T follicular helper cell (primary cell): ENCODE measurements around the gene NFKBIE.
A peak's percentile ranks its signal among the peaks of the same experiment; 100 is the strongest.

Source experiments
- DNase-seq: peaks from one replicate; pipeline ENCODE4 v3.0.0-alpha.2; 2020; ENCODE audit warnings: low read depth

The NFKBIE gene

DNA sequence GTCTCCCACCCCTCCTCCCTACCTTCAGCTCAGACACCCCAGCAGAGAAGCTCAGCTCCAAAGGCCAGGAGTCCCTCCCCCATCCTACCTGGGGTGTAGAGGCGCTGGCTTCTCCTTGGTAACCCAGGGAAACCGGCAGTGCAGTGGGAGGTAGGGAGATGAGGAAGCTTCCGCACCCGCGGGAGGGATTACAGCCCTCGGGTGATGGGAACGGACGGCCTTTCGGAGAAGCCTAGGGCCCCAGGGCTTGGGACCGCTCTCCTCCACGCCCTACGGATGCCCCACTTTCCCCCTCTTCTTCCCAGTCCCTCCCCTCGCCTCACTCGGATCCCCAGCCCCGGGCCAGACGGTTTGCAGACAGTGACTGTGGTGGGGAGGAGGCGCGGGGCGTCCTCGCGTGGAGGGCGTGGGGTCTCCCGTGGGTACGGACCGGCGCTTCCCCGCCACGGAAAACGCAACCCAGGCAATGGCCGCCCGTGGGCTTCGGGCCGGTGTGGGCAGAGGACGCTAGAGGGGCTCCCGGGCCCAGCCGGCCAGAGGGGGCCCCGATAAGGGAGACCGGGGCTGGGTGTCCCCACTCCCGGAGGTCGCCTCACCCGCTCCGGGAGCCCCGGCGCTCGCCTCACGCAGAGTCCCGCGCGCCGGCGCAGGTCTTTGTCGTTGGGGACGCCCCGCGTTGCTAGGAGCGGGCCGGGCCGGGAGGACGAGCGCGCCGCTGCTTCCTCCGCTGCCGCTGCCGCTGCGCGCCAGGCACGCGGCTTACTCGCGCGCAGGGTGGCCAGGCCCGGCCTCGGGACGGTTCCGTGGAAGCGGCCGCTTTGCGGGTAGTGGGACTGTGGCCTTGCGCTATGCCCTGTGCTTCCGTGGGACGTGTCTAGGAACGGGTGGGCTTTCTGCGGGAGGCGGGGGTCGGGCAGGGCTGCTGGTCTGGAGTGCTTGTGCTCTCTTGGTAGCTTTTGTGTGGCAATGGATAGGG lies 32.0 kb upstream of the NFKBIE start:
- DNase-seq, result peak; percentile 30

DNA sequence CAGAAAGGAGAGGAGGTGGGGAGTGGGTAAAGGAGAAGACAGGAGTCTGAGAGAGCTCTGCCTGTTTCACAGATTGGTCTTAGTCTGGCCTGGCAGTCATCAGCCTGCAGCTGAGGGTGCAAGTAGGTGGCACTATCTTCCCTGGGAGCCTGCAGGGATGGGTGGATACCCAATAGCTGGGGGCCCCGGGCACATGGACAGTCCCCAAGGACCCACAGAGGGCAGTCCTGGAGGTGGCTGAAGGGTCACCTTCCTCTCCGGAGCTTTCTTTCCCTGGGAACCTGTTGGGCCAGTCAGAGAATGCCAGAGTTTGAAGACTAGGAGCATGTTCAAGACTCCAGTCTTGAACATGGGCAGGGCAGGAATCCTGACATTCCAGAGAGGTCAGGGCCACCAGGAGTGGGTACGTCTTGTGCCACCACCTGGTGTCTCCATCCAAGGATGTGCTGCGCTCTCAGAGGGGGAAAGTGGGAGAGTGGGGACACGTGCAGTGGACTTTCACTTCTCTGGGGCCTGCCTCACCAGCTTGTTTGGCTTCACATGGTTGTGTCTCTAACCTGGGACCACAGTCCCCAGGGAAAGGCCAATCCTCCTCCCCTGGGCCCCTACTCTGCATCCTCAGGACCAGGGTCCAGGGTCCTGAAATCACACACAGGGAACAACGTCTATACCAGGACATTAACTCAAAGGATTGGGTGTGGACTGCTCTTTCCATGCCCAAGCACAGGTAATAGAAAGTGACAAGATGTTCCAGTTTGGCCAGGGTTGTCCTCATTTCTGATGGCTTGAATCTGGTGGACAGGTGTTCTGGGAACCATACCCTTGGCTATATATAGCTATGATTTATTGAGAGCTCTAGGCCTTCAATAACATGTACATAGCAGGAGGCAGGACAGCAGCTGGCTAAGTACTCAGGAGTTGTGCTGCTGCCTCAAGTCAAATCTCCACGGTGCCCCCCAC lies 29.8 kb upstream of the NFKBIE start:
- DNase-seq, result no peak

DNA sequence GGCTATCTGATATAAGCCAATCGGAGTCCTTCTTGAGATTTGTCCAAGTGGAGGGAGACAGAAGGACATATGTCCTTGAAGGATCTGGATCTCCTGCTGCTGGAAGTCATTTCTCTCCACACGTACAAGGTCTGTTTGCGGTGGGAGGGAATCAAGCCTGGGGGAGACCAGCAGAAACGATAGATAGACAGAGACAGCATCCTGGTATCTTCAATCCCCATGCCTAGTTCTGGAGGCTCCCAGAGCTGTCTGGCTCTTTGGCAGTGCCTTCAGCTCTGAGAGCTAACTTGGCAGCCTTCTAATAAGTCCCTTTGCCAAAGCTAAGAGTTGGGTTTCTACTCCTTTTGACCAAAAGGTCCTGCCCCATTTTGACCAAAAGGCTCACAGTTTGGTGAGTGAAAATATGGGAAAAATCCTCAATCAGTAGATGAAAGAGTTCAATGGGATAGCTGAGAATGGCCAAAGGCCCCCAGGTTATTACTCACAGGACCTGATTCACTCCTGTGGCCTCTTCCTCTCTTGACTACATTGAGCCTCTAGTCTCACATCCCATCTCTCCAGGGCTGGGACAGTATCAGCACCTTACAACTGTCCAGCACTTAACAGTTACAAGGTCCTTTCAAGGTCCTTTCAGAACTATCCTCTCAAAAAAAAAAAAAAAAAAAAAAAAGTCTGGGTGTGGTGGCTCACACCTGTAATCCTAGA lies 27.5 kb upstream of the NFKBIE start:
- DNase-seq, result no peak

DNA sequence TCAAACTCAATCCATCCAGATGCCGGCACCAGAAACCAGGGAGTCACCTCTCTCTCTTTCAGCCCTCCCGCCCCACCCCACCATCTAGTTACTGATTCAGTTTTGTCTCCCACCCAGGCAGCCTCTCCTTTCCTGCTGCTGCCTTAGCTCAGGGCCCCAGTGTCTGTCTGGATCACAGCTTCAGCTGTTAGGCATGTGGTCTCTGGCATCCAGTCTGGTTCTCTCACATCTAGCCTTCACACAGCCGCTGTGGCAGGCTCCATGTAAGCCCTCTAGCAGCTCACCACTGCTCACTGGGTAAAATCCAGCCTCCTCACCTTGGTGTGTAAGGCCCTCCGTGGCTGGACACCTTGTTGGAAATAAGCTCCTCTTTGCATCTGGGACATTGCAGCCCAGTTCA lies 26.5 kb upstream of the NFKBIE start:
- no peak for DNase-seq

DNA sequence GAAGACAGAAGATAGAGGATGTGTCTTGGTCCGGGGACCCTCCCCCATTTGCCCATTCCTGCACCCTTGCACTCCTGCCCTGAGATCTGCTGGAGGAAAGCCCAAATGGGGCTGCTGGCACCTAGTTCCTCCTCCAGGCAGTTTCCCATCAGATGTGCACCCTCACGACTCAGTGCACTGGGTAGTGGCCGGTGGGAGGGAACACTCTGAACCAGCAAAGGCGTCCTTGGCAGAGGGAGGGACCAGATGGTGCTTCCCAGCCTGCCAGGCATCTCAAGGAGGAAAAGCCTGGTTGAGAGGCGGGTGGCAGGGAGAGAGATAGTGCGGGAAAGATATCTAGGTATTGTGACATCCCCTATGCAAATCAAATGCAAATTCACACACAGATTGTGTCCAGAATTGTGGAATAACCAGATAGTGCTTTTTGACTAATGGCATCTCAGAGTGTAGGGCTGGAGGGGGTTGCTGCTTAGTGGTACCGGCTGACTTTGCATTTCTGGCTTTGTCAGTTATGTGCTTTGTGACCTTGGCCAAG lies 24.4 kb upstream of the NFKBIE start:
- no peak for DNase-seq

DNA sequence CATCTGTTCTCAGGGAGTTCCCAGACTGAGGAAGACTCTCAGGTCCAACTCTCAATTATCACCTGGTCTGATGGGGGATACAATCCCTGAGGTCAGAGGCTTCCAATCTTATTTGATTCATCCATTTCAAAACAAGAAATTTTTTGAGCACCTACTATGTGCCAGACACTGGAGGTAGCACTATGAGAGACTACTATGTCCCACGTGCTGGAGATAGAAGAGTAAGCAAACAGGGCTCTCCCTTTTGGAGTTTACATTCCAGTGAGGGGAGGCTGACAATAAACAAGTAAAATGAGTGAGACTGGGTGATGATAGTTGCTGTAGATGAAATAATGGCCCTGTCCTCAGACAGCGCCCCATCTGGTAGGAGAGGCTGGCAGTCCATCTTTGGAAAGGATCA lies 21.4 kb upstream of the NFKBIE start:
- no peak for DNase-seq

DNA sequence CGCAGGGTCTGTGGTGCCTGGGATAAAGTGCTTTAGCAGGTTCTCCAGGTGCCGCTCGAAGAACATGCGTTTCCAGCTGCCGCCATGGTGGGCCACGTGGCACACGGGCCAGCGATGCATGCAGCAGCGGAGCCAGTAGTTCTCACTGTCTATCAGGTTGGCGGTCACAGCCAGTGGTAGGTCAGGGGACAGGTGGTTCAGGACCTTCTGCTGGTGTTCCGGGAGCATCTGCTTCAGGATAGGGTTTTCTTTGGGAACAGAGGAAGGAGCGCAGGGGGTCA lies 20.9 kb upstream of the NFKBIE start:
- no peak for DNase-seq

DNA sequence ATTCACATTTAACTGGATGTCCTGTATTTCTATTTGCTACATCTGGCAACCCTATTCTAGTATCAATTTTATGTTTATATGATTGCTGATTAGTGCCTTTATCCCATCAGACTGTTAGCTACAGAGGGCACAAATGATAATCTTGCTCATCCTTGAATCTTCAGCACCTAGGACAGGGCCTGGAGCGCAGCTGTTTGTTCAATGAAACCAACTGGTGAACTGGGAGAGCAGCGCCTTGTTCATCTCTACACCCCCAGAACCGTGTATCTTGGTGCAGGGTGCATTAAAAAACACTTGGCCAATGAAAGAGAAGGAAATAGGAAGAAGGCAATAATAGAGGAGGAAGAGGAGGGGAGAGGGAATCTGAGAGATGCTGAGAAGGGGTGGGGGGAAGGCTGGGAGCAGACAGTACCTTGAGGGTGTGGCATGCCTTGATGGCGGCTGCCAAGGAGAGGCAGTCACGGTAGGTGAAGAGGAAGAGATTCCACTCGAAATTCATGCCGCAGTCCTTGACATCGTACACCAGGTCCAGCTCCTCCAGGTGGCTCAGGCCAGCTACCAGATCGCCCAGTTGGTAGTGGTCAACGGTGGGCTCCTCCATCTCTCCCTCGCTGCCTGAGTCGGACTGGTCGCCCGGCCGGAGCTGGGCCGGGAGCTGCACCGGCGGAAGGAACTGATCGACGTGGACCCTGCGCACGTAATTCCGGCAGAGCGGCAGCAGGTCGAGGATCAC lies 20.4 kb upstream of the NFKBIE start:
- DNase-seq, result no peak

DNA sequence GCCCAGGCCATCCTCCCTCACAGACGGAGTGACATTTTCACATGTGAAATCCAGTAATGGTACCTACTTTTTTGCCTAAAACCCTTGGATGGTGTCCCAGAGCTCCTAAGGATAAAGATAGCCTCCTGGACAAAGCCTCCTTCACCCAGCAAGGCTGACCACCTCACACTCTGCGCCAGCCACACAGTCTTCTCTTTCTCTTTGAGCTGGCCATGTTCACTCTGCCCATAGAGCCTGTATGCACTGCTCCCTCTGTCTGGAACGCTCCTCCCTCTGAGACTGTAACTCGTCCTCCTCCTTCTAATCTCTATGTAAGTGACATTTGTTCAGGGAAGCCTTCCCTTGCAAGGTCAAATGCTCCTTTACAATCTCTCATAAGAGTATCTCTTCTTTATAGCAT lies 19.5 kb upstream of the NFKBIE start:
- DNase-seq, result no peak

DNA sequence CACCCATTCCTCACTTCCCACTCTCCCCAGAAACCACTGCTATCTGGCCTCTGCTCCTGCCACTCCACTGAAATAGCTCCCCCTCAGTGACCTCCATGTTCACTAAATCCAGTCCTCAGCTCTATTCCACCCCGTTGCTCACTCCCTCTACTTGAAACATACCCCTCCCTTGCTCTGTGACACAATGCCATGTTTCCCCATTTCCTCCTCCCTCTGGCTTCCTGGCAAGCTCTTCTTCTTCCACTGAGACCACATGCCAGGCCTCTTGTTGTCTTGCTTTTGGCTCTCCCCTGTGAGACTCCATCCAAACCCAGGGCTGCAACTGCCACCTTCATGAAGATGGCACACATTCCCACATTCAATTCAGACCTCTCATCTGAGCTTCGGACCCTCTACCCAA lies 18.8 kb upstream of the NFKBIE start:
- DNase-seq, result no peak

DNA sequence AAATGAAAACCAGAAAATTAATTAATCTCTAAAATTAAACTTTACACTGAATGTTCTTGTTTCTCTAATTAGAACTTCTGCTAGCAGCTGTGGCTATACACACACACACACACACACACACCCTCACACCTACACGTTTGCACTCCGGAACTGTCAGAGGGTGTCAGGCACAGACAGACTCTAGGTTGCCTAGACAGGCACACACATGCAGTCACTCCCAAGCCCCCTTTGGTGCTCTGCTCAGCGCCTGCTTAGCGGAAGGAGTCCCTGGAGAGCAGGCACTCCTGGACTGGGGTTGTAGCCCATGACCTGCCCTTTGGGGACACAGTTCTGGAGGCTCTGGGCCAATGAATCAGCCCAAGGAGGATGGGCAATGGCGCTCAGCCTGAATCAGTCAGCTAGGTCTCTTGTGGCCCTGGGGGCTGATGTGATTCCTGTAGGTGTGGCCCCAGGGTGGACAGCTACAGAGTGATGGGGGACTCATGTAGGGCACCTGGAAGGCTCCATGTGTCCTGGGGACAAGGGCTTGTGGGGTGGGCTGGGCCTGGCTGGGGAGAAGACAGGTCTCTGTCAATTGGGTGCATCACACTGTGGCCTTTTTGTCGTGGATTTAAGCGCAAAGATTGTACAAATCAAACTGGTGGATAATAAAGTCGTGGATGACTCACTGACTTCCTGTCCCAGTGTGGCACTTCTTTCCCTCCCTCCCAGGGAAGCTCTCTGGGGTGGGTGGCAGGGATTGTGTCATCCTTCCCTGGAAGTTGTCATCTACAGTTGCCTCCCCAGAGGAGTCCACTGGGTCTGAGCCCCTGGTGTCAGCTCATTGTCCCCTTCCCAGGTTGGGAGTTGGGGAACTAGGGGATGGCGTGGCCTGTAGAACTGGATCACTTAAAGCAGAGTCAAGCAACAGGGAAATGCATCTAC lies 13.7 kb upstream of the NFKBIE start:
- DNase-seq, result no peak

DNA sequence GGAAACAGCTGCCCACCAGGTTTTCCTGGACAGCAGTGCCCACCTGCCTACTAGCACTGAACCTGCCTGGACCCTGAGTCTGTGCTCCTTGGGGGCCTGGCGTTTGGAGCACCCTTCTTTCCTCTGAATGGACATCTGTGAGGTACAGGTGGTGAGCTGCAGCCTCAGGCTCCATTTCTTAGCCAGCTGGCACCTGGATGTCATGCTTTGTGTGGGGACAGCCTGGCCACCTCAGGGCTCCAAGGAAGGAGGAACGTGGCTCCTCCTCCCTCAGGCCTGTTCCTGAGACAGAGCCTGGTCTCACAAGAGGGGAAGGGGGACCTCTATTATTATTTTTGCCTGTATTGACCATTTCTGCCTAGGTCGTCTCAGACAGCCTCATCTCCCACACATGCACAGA lies 13.0 kb upstream of the NFKBIE start:
- no peak for DNase-seq

DNA sequence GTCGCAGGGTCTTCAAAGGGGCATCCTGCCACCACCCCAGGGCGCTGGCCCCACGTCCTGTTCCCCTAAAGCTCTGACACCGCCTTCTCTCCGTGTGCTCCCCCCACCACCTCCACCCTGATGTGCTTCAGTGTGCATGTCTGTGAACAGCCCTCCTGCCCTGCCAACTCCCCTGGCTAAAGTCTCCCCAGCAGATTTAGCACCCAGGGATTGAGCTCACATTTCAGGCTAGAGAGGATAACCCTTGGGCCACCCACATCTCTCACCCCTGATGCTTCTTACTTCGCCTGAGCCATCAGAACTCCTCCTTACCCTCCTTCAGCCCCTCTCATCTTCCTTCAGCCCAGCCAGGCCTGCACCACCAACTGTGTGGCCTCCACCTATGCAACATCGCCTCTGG lies 12.4 kb upstream of the NFKBIE start:
- no peak for DNase-seq

DNA sequence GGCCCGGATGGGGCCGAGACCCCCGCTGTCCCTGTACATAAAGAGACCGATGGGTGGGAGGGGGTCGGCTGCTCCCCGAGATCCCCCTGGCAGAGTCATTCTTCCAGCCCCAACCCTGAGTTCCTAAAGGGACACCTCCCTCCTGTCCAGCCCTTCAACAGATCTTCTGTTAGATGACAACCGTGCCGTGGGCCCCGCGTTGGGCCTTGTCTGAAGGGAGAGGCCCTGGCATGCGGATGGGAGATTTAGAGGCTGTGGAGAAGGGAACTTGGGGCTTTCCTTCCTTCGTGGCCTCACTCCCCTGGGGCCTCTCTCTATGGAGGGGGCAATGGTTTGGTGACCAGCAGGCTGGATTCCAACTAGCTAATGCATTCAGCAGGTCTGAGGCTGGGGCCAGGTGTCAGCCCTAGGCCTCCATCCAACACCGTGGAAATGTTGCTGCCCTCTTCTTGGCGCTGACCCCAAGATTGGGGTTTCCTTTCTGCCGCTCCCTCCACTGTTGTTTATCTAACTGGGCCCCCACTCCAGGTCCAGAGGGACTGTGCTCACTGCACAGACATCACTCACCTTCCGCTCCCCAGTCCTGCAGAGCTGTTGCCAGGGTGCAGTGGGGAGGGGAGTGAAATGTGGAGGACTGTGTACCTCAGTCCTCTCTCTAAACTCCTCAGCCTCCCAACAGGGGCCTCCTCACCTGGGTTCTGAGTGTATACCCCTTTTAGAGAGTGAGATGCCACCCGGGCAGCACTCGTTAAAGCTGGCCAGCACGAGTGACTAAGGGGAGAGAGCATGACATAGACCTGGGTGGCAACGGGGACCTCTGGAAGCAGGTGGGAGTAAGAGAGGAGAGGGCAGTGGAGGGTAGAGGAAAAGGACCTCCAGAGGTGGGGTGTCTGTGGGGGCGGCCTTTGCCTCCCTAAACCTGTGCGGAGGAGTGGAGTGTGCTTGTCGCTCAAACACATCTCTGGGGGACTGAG lies 11.6 kb upstream of the NFKBIE start:
- no peak for DNase-seq

DNA sequence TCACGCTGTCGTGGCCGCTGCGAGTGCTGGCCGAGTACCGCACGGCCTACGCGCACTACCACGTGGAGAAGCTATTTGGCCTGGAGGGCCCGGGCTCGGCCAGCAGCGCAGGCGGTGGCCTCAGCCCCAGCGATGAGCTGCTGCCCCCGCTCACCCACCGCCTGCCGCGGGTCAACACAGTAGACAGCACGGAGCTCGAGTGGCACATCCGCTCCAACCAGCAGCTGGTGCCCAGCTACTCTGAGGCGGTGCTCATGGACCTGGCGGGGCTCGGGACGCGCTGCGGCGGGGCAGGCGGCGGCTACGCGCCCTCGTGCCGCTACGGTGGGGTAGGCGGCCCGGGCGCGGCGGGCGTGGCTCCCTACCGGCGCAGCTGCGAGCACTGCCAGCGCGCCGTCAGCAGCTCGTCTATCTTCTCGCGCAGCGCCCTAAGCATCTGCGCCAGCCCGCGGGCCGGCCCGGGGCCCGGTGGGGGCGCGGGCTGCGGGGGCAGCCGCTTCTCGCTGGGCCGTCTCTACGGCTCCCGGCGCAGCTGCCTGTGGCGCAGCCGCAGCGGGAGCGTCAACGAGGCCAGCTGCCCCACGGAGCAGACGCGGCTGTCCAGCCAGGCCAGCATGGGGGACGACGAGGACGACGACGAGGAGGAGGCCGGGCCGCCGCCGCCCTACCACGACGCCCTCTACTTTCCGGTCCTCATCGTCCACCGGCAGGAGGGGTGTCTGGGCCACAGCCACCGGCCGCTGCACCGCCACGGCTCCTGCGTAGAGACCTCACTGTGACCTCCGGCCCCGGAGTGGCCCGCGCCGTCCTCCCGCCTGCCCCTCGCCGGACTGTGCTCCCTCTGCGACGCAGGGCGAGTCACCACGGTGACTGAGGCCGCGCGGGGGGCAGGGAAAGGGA lies 10.6 kb upstream of the NFKBIE start:
- DNase-seq, result no peak

DNA sequence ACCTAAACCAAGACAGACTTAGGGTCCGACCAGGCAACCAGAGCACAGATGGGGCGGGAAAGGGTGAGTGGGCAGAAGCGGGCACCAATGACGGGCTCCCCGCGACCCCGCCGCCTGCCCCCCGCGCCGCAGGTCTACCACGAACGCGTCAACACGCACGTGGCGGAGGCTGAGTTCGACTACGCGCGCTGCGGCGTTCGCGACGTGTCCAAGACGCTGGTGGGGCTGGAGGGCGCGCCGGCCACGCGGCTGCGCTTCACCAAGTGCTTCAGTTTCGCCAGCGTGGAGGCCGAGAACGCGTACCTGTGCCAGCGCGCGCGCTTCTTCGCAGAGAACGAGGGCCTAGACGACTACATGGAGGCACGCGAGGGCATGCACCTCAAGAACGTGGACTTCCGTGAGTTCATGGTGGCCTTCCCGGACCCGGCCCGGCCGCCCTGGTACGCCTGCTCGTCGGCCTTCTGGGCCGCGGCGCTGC lies 10.0 kb upstream of the NFKBIE start:
- no peak for DNase-seq

DNA sequence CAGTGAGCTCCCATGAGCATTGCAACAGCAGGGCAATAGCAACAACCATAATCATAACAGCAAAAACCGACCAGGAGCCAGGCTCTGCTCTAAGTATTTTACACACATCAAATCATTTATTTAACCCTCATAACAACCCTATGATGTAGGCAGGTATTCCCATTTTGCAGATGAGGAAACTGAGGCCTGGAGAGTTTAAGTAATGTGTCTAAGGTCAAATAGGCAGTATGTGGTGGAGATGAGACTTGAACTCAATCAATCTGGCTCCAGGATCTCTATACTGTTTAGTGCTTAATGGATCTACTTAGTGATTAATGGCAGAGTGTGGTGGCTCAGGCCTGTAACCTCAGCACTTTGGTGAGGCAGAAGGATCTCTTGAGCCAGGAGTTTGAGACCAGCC lies 8.3 kb upstream of the NFKBIE start:
- no peak for DNase-seq

DNA sequence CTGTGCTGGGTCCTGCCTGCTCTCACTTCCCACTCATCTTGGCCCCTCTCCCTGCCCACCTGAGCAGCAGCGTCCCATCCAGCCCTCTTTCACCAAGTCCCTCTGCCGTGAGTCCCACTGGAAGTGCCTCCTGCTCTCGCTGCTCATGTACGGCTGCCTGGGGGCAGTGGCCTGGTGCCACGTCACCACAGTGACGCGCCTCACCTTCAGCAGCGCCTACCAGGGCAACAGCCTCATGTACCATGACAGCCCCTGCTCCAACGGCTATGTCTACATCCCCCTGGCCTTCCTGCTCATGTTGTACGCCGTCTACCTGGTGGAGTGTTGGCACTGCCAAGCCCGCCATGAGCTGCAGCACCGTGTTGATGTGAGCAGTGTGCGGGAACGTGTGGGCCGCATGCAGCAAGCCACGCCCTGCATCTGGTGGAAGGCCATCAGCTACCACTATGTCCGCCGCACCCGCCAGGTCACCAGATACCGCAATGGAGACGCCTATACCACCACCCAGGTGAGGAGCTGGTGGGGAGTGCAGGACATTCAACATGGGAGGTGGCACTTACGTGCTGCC lies 7.7 kb upstream of the NFKBIE start:
- DNase-seq, result no peak
